Measurements from ENCODE around the gene TLR8. TPM values are rescaled to one million over a fixed set of nuclear protein-coding genes. Genes with fewer than 3 reads are reported as not detected.

Gene TLR8
- total and polyA plus RNA-seq, 4 donors = 0.23 to 2.1 (median 0.50) TPM

GRCh38 chrX:12894074-12895030 lies 12.1 kb upstream of the TLR8 start:
- 51% methylated on average over 5 of the region's 12 CpGs for WGBS (ENCODE audit: insufficient coverage)
- Histone ChIP-seq H3K4me3 (ENCODE audit: low read depth, low read length) (no peak overlapping the region), H3K4me1 (ENCODE audit: control insufficient read depth, insufficient read depth, low read length) (no peaks in the 10 kb centered on the region), H3K36me3 (ENCODE audit: control insufficient read depth, insufficient read depth, low read length) (no peaks in the 10 kb centered on the region), H3K27ac (ENCODE audit: low read depth, low read length) (no peak overlapping the region), H3K9me3 (ENCODE audit: control insufficient read depth, insufficient read depth, low read length) (no peaks in the 10 kb centered on the region), H3K27me3 (ENCODE audit: control insufficient read depth, insufficient read depth, low read length) (no peaks in the 10 kb centered on the region)
- DNase-seq (ENCODE audit: low read depth in 4 of 6, low spot score in 6 of 6) = peak in 4 of 6 donors; percentile 5 to 59 (median 28)

- Histone ChIP-seq H3K4me1 (ENCODE audit: control insufficient read depth, insufficient read depth, low read length) (no peaks in the 10 kb centered on the region), H3K27me3 (ENCODE audit: control insufficient read depth, insufficient read depth, low read length) (no peaks in the 10 kb centered on the region)
- no CpG with 5 or more reads among the region's 2 CpGs for WGBS (ENCODE audit: insufficient coverage)
Observed at GRCh38 chrX:12895866-12896265, 10.6 kb upstream of the TLR8 start.

GRCh38 chrX:12896935-12897334 lies 9.5 kb upstream of the TLR8 start:
- H3K9me3 ChIP-seq (ENCODE audit: control insufficient read depth, insufficient read depth, low read length) = no peaks in the 10 kb centered on the region
- H3K4me3 ChIP-seq (ENCODE audit: low read depth, low read length) = no peak overlapping the region
- no peak overlapping the region for H3K27ac ChIP-seq (ENCODE audit: low read depth, low read length)
- no peaks in the 10 kb centered on the region for H3K36me3 ChIP-seq (ENCODE audit: control insufficient read depth, insufficient read depth, low read length)
- H3K27me3 ChIP-seq (ENCODE audit: control insufficient read depth, insufficient read depth, low read length) = no peaks in the 10 kb centered on the region
- no peaks in the 10 kb centered on the region for H3K4me1 ChIP-seq (ENCODE audit: control insufficient read depth, insufficient read depth, low read length)
- 100% methylated on average over 2 of the region's 4 CpGs for WGBS (ENCODE audit: insufficient coverage)
- DNase-seq (ENCODE audit: low read depth in 4 of 6, low spot score in 6 of 6) = no peak

More at GRCh38 chrX:12895866-12896265, 10.6 kb upstream of the TLR8 start:
- Histone ChIP-seq H3K4me3 (ENCODE audit: low read depth, low read length) (no peak overlapping the region), H3K9me3 (ENCODE audit: control insufficient read depth, insufficient read depth, low read length) (no peaks in the 10 kb centered on the region), H3K36me3 (ENCODE audit: control insufficient read depth, insufficient read depth, low read length) (no peaks in the 10 kb centered on the region), H3K27ac (ENCODE audit: low read depth, low read length) (no peak overlapping the region)
- DNase-seq (ENCODE audit: low read depth in 4 of 6, low spot score in 6 of 6) = no peak

- 85% methylated on average over 5 of the region's 5 CpGs for WGBS (ENCODE audit: insufficient coverage)
- no peaks in the 10 kb centered on the region for H3K36me3 ChIP-seq (ENCODE audit: control insufficient read depth, insufficient read depth, low read length)
- no peaks in the 10 kb centered on the region for H3K9me3 ChIP-seq (ENCODE audit: control insufficient read depth, insufficient read depth, low read length)
- H3K4me1 ChIP-seq (ENCODE audit: control insufficient read depth, insufficient read depth, low read length) = no peaks in the 10 kb centered on the region
- no peak overlapping the region for H3K27ac ChIP-seq (ENCODE audit: low read depth, low read length)
- DNase-seq (ENCODE audit: low read depth in 4 of 6, low spot score in 6 of 6) = no peak
- H3K27me3 ChIP-seq (ENCODE audit: control insufficient read depth, insufficient read depth, low read length) = no peaks in the 10 kb centered on the region
- no peak overlapping the region for H3K4me3 ChIP-seq (ENCODE audit: low read depth, low read length)
Observed at GRCh38 chrX:12898073-12898472, 8.3 kb upstream of the TLR8 start.

- no peaks in the 10 kb centered on the region for H3K27me3 ChIP-seq (ENCODE audit: control insufficient read depth, insufficient read depth, low read length)
- H3K9me3 ChIP-seq (ENCODE audit: control insufficient read depth, insufficient read depth, low read length) = no peaks in the 10 kb centered on the region
- H3K36me3 ChIP-seq (ENCODE audit: control insufficient read depth, insufficient read depth, low read length) = no peaks in the 10 kb centered on the region
- H3K4me1 ChIP-seq (ENCODE audit: control insufficient read depth, insufficient read depth, low read length) = no peaks in the 10 kb centered on the region
- H3K27ac ChIP-seq (ENCODE audit: low read depth, low read length) = no peak overlapping the region
- WGBS (ENCODE audit: insufficient coverage) = 47% methylated on average over 5 of the region's 7 CpGs
- no peak for DNase-seq (ENCODE audit: low read depth in 4 of 6, low spot score in 6 of 6)
- no peak overlapping the region for H3K4me3 ChIP-seq (ENCODE audit: low read depth, low read length)
Observed at GRCh38 chrX:12899506-12899905, 6.9 kb upstream of the TLR8 start.

- H3K4me3 ChIP-seq (ENCODE audit: low read depth, low read length) = no peak overlapping the region
- H3K4me1 ChIP-seq (ENCODE audit: control insufficient read depth, insufficient read depth, low read length) = no peaks in the 10 kb centered on the region
- H3K27me3 ChIP-seq (ENCODE audit: control insufficient read depth, insufficient read depth, low read length) = no peaks in the 10 kb centered on the region
- 13% methylated on average over 5 of the region's 10 CpGs for WGBS (ENCODE audit: insufficient coverage)
- H3K27ac ChIP-seq (ENCODE audit: low read depth, low read length) = no peak overlapping the region
- H3K9me3 ChIP-seq (ENCODE audit: control insufficient read depth, insufficient read depth, low read length) = no peaks in the 10 kb centered on the region
- H3K36me3 ChIP-seq (ENCODE audit: control insufficient read depth, insufficient read depth, low read length) = no peaks in the 10 kb centered on the region
- peak in 5 of 6 donors; percentile 6 to 72 (median 13) for DNase-seq (ENCODE audit: low read depth in 4 of 6, low spot score in 6 of 6)
Observed at GRCh38 chrX:12901486-12901885, 4.9 kb upstream of the TLR8 start.

GRCh38 chrX:12903646-12904045 lies 2.8 kb upstream of the TLR8 start:
- Histone ChIP-seq H3K27me3 (ENCODE audit: control insufficient read depth, insufficient read depth, low read length) (no peaks in the 10 kb centered on the region), H3K27ac (ENCODE audit: low read depth, low read length) (no peak overlapping the region), H3K4me3 (ENCODE audit: low read depth, low read length) (no peak overlapping the region), H3K9me3 (ENCODE audit: control insufficient read depth, insufficient read depth, low read length) (no peaks in the 10 kb centered on the region), H3K4me1 (ENCODE audit: control insufficient read depth, insufficient read depth, low read length) (no peaks in the 10 kb centered on the region), H3K36me3 (ENCODE audit: control insufficient read depth, insufficient read depth, low read length) (no peaks in the 10 kb centered on the region)
- WGBS (ENCODE audit: insufficient coverage) = 83% methylated on average over 5 of the region's 8 CpGs
- no peak for DNase-seq (ENCODE audit: low read depth in 4 of 6, low spot score in 6 of 6)

- no peaks in the 10 kb centered on the region for H3K9me3 ChIP-seq (ENCODE audit: control insufficient read depth, insufficient read depth, low read length)
- no peaks in the 10 kb centered on the region for H3K4me1 ChIP-seq (ENCODE audit: control insufficient read depth, insufficient read depth, low read length)
- H3K27me3 ChIP-seq (ENCODE audit: control insufficient read depth, insufficient read depth, low read length) = no peaks in the 10 kb centered on the region
- no peak overlapping the region for H3K27ac ChIP-seq (ENCODE audit: low read depth, low read length)
- DNase-seq (ENCODE audit: low read depth in 4 of 6, low spot score in 6 of 6) = no peak
- H3K36me3 ChIP-seq (ENCODE audit: control insufficient read depth, insufficient read depth, low read length) = no peaks in the 10 kb centered on the region
- H3K4me3 ChIP-seq (ENCODE audit: low read depth, low read length) = no peak overlapping the region
- WGBS (ENCODE audit: insufficient coverage) = 54% methylated on average over 9 of the region's 10 CpGs
Observed at GRCh38 chrX:12910423-12911121, 4.2 kb downstream of the TLR8 start.

GRCh38 chrX:12911122-12911470 lies 4.7 kb downstream of the TLR8 start:
- Histone ChIP-seq H3K4me3 (ENCODE audit: low read depth, low read length) (no peak overlapping the region), H3K27ac (ENCODE audit: low read depth, low read length) (no peak overlapping the region), H3K9me3 (ENCODE audit: control insufficient read depth, insufficient read depth, low read length) (no peaks in the 10 kb centered on the region), H3K36me3 (ENCODE audit: control insufficient read depth, insufficient read depth, low read length) (no peaks in the 10 kb centered on the region), H3K4me1 (ENCODE audit: control insufficient read depth, insufficient read depth, low read length) (no peaks in the 10 kb centered on the region), H3K27me3 (ENCODE audit: control insufficient read depth, insufficient read depth, low read length) (no peaks in the 10 kb centered on the region)
- no peak for DNase-seq (ENCODE audit: low read depth in 4 of 6, low spot score in 6 of 6)
- no CpG with 5 or more reads among the region's 2 CpGs for WGBS (ENCODE audit: insufficient coverage)
